ENCODE results near the gene CNTNAP1.

- TF ChIP-seq CTCF (conservative IDR thresholded peaks at IDR 0.05; ENCODE audit: low read depth, low read length) (peak; percentile 61), EZH2 (IDR thresholded peaks at IDR 0.05; ENCODE audit: borderline replicate concordance, low read depth, low read length, poor library complexity, severe bottlenecking) (no peak)
These were observed 38.8 kb downstream of the CNTNAP1 start for GRCh38 chr17:42720996-42721583.

Data from A673 (cell line).